Anterior cingulate cortex (tissue), 58 donors: ENCODE measurements around the gene SLC66A1.

ENCODE experiments used
- DNase-seq, 58 donors: peaks; one replicate each; lab custom pipeline; 2025; lab: John Stamatoyannopoulos, UW

Gene SLC66A1

DNA sequence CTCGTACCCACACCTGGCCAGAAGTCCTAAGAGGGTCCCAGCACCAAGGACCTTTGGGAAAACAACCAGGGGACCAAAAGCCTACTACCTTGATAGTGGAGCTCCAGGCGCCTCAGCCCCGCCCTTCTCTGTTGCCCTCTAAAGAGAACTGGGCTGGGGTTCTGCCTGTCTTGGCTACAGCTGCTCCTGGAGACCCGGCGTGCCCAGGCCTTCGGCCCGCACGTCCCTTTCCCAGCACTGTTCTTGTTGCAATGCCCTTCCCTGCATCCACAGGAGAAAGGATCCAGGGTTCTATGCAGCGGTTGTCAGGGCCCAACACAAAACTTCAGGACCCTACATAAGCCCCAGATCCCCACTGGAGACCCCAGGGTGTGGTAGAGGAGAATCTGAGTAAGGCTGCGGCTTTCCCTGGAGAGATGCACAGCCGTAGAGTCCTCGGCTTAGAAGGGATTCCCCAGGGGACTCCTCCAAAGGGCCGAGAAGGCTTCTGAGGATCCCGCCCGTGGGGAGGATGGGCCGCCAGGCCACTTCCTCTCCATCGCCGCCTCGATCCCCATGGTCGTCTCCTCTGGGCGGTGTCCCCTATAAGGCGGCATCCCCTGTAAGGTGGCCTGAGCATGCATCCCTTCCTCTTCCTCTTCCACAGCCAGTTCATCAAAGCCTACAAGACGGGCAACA is 12.0 kb downstream of the SLC66A1 start:
- no peak for DNase-seq

DNA sequence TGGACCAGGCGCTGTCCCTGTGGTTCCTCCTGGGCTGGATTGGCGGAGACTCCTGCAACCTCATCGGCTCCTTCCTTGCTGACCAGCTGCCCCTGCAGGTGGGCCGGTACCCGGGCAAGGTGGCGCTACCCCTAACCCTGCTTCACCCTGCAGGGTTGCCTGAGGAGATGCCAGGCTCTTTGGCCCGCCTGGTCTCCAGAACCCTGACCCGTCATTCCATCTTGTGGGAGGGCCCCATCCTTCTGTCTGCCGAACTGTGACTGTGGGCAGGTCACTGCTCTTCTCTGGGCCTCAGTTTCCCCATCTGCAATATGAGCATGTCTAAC is 12.5 kb downstream of the SLC66A1 start:
- no peak for DNase-seq

DNA sequence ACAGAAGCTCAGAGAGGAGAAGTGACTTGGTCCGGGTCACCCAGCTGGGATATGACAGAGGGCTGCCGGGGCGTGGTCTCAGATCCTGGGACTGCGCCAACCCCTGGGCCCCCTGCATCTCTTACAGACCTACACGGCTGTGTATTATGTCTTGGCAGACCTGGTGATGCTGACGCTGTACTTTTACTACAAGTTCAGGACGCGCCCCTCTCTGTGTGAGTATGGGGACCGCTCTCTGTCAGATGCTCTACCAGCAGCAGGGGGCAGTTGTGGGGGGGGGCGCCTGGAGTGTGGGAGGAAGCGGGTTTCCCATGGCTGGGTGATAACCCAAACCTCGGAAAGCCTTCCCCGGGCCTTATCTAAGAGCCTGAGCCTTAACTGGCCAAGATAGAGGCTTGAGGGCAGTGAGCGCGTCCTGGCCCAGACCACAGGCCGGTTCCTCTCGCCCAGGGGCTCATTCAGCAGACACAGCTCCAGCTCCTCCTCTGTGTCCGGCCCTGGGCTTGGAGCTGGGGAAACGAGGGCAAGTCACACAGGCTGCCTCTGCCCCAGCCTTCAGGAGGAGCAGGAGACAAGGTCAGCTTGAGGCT is 13.3 kb downstream of the SLC66A1 start:
- DNase-seq, result no peak

DNA sequence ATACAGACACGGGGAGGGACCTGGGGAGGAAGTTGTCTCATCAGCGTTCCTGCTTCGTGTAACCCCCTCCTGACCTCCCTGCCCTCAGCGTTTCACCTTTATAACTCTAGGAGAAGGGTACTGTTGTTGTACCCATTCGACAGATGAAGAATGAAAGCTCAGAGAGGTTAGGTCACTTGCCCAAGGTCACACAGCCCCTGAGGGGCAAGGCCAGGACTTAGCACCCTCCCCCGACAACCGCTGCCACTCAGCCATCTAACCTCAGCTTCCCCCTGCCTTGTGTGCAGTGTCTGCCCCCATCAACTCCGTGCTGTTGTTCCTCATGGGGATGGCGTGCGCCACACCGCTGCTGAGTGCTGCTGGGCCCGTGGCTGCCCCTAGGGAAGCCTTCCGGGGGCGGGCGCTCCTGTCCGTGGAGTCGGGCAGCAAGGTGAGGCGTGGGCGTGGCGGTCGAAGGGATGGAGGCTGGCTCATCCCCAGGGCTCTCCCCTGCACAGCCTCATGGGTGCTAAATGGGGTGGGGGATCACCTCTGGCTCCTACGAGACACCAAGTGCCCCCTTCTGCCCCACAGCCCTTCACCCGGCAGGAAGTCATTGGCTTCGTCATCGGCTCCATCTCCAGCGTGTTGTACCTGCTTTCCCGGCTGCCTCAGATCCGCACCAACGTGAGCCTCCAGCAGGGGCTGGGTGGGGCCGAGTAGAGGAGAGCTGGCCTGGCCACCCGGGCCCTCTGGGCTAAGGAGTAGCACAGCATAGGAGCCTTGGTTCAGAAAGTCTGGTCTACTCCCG is 14.0 kb downstream of the SLC66A1 start:
- DNase-seq, result no peak

DNA sequence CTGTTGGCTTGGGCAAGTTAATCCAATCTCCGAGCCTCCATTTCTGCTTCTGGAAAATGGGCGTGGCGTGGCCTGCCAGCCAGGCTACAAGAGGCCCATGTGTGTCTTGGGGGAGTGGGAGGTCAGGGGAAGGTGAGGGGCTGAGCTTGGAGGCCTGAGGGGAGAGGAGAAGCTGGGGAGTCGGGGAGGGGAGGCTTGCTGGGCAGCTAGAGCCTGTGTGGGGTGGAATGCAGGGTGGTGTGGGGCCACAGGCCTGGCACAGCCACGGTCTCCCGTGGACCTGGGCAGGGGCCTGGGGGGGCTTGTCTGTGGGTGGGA is 14.6 kb downstream of the SLC66A1 start:
- DNase-seq, result no peak

DNA sequence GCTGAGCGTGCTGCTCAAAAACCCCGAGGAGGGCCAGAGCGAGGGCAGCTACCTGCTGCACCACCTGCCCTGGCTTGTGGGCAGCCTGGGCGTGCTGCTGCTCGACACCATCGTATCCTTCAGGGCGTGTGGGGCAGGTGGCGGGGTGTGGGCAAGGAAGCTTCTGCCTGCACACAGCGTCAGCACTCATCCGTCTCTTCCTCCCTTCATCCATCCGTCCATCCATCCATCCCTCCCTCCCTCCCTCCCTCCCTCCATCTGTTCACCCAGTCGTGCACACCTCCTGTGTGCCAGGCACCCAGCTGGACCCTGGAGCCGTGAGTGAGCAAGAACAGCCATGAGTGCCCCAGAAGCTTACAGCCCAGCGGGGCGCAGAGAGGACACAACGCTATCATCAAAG is 15.2 kb downstream of the SLC66A1 start:
- DNase-seq, result no peak

DNA sequence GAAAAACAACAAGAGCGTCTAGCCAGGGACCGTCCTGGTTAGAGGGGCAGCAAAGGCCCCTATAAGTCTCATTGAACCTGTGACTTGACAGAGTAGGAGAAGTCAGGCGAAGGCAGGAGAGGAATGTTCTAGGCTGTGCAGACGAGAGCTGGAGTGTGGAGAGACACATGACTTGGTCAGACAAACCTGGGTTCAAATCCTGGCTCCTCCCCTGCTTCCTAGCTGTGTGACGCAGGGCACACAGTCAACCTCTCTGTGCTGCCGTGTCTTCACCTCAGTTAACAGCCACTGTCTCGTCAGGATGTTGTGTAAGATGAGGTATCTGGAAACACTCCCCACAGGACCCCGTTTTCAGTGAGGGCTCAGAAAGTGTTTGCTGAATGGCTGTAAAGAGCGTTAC is 15.6 kb downstream of the SLC66A1 start:
- DNase-seq, result no peak

DNA sequence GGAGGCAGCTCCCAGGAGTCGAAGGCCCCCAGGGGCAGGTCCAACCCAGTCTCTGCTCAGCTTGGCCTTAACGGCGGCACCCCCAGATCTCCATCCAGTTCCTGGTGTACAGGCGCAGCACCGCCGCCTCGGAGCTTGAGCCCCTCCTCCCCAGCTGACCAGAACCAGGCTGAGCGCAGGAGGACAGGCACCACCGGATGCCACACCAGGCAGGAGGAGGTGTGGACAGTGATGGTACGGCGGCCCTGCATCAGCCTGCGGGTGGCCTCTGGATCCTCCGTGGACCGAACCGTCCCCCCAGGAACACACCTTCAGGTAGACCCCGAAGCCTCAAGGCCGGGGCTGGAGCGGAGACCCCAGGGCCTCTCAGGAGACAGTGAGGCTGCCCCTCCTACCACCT is 16.4 kb downstream of the SLC66A1 start:
- no peak for DNase-seq

DNA sequence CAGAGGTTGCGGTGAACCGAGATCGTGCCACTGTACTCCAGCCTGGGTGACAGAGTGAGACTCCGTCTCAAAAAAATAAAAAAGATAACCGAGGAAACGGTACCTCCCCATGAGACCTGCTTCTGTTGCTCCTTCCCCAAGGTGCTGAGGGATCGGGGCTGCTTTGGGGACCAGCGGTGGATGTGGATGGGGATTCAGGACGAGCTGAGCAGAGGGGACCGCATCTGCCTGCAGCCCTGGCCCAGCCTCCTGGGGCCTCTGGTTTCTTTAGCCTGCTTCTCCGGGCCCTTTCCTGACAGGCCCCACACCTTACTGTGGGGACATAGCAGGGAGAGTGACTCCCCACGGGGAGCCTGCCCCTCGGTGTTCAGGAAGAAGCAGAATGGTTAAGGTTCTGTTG is 17.1 kb downstream of the SLC66A1 start:
- no peak for DNase-seq

DNA sequence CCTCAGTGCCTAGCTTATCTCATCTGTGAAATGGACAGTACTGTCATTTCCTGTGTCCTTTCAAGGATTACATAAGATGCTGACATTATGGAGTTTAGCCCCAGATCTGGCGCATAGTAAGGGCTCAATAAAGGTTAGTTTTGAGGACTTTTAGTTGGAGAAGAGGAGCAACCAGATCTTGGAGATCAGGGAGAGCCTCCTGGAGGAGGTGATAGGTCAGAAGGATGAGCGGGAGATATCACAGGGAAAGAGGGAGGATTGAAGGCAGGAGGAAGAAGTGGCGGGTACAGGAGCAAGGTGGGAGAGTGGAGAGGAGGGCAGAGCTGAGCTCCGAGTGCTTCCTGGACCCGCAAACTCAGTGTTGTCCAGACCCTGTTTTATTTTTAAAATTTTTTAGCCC is 17.5 kb downstream of the SLC66A1 start:
- no peak for DNase-seq

DNA sequence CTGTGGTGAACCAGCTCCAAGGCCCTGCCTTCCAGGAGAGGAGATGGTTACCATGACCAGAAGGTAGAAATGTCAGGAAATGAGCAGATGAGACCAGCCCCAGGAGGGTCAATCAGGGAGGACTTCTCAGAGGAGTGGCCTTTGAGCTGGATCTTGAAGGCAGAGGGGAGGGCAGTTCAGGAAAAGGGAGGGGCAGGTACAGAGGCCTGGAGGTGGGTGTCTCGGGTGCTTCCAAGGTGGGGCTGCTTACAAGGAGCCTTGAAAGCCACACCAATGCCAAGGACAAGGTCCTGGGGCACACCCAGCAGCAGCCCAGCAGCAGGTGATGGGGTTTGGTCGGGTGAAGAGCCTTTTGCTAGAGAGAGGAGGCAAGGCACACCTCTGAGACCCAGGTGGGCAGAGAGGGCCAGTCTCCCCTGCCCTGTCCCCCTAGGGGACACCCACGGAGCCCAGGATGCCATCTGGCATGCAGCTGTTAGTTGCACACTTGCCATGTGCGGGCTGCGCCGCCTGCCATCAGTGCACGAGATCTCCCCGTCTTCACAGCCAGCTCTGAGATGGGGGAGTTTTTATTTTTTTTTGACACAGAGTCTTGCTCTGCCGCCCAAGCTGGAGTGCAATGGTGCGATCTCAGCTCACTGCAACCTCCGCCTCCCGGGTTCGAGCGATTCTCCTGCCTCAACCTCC is 18.5 kb downstream of the SLC66A1 start:
- DNase-seq, result no peak

DNA sequence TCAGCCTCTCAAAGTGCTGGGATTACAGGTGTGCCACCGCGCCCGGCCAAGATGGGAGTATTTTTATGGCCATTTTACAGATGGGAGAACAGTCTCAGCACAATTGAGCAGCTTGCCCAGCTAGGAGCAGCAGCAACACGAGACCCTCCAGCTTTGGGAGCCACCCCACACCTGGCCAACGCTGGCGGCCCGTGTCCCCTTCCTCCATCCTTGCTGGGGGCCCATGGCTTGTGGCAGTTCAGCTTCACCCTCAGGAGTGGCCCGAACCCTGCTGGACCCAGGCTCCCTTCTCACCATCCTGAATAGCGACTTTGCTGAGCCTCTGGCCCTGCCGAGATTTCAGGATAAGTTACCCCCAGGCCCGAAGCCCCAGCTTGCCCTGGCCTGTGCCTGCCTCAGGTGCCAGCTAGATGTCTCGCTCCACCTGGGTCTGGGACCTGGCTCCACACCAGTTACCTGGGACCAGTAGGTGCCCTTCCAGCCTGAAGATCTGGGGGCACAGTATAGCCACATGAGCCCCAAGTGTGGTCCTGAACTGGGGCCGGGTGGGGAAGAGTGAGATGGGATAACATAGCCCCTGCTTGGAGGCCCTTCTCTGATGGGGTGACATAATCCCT is 19.2 kb downstream of the SLC66A1 start:
- DNase-seq, result no peak

DNA sequence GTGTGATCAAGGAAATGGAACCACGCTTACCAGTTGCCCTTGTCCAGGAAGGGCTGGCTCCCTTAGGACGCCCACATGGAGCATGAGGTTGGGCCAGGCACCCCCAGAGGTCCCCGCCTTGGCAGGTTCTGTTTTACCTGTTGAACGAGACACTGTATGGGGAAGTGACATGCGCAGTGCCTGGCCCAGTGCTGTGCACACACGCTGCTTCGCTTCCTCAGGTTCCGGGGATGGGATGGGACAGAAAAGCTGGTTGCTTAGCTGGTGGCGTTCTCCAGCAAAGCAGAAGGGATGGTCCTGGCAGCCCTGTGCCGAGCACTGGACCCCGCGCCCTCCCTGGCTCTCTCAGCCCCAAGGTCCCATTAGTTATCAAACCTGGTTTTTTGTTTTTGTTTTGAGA is 20.7 kb downstream of the SLC66A1 start:
- no peak for DNase-seq

DNA sequence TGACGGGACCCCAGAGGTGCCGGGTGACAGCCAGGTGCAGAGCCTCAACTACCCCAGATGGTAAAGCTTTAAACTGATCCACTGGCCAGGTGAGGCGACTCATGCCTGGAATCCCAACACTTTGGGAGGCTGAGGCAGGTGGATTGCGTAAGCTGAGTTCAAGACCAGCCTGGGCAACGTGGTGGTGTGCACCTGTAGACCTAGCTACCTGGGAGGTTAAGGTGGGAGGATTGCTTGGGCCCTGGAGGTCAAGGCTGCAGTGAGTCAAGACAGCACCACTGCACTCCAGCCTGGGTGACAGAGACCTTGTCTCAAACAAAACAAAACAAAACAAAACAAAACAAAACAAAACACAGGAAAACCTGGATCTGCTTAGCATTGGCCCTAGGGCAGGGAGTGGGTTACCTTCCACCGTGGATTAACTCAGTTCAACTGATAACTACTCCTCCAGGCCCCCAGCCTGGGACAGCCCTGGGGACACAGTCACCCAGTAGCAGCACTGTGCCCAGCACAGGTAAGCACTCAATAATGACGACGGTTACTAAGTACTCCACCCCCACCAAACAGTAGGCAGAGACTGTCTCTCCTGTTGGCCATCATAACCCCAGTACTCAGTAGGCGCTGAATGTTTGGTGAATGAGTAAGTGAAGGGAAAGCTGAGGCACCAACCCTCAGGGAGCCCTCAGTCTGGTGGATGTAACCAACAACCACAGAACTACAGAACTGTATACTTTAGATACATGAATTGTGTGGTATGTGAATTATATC is 21.6 kb downstream of the SLC66A1 start:
- DNase-seq, result no peak

DNA sequence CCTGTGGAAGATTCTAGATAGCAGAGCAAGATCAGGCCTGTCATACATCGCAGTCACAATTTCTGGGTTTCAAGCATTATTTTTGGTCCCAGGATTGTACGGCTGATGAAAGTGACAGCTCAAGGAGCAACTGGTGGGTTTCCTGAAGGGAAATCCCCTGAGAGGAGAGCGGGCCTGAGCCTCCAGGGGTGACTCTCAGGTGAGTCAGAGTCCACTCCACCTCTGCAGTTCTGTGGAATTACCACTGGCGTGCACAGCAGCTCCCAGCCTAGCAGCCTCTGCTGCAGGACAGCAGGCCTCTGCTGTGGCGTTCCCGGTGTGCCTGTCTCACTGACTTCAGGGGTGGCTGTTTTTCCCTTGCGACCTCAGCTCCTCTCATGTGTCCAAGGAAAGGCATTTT is 24.4 kb downstream of the SLC66A1 start:
- DNase-seq, result no peak

DNA sequence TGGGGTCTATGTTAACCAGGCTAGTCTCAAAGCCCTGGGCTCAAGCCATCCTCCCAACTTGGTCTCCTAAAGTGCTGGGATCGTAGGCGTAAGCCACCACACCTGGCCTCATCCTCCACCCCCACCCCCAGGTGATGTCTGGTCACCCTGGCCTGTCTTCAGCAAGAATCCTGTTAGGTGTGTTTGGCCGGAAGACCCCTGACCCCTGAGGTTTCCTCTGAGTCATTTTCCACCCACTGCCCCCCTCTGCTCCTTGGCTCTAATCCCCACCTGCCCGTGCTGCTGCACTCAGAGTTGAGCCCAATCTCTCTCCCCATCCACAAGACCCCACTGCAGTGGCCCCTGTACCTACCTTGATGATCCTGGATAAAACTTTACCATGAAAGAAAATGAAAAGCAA is 25.2 kb downstream of the SLC66A1 start:
- no peak for DNase-seq

DNA sequence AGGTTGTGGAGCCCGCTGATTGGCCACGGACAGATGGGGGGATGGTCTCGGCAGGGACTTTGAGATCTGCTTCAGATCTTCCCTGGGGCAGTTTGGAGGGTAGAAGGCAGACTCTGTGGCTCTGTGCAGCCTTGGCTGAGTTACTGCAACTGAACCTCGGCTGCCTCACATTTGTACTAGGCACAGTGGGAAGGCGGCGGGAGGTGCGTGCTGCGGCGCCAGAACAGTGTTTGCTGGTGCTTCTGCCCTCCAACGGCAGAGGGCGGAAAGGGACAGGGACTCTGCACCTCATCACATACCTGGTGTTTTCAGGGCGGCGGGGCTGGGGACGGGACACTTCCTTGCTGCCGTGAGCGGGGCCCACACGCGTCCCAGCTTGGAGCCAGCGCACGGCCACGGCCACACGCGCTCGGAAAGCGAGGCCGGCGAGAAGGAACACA is 26.2 kb downstream of the SLC66A1 start:
- peak in 2 of 58 donors; percentile 7 for DNase-seq

DNA sequence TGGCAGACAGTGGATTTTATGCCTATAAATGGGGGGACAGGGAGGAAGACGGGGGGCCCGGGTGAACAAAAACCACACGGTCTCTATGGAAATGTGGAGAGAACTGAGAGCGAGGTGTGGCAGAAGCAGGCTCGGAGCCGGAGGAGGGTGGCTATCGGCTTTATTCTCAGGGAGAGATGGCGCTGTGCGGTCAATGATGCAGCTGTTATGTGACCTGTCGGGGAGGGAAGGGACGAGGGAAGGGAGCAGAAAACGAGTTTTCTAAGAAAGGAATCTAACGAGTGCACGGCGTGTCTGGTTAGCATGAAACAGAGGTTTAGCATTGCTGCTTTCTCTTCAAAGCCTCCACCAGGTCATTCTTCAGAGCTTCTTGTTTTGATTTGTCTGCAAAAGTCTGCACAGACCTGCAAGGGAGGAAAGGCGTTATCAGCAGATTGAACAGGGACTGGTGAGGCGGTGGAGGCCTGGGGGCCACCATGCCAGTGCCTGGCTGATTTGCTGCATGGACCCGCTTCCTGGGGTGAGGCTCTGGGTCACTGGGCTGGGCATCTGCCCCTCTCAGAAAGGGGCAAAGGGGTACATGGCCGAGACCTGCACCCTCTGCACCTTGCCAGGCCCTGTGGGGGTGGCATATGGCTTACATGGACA is 27.2 kb downstream of the SLC66A1 start:
- no peak for DNase-seq

DNA sequence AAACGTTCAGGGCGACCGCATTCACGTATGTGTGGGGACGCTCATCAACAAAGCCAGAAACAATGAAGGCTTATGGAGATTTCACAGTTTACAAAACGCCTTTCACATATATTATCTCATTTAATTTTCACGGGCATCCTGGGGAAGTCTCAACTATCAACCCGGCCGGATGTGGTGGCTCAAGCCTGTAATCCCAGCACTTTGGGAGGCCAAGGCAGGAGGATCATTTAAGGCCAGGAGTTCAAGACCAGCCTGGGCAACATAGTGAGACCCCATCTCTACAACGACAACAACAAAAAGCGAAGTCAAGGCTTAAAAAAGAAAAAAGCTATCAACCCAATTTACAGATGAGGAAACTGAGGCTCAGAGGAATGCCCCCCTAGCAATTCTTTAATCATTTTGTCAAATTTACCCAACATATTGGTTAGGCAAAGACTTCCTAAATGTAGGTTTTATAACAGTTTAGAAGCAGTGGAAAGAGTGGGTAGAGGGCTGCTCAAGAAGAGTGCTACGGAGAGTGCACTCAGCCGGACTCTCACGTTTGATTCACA is 28.3 kb downstream of the SLC66A1 start:
- DNase-seq, result no peak
